GM21367 (cell line): Measurements from ENCODE around the gene CRYBA2.

Experiments used
- ATAC-seq: cut with Tn5 transposase; IDR thresholded peaks from one replicate; pipeline ENCODE4 v1.9.1; 2021; ENCODE audit not compliant: unreplicated experiment

Gene CRYBA2

DNA sequence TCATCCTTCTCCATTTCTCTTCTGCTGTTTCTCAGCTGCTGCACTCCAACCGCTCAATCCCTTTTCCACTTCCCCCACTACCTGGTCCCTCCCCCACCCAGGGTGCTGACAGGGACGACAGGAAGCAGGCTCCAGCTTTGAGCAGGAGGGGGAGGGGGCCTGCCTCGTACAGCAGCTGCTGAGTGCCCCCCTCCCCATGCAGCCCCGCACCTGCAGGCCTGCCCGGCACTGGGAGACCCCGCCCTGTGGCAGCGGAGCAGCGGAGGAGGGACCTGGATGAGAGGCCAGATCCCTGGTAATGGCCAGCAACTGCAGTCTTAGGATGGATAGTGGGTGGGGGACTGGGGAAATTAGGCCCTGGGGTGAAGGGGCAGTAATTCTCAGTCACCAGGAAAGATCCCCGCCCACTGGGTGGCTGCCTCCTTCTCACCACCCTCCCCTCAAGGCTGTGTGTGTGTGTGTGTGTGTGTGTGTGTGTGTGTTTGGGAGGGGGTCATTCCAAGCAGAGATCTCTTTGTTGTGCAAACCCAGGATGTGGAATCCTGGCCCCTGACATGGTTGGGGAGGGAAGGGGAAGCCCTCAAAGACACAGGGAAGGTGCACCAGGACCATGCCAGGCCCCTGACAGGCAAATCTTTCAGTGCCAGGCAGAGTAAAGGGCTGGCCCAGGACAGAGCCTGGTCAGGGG, 6.8 kb upstream of the CRYBA2 start:
- ATAC-seq = no peak

DNA sequence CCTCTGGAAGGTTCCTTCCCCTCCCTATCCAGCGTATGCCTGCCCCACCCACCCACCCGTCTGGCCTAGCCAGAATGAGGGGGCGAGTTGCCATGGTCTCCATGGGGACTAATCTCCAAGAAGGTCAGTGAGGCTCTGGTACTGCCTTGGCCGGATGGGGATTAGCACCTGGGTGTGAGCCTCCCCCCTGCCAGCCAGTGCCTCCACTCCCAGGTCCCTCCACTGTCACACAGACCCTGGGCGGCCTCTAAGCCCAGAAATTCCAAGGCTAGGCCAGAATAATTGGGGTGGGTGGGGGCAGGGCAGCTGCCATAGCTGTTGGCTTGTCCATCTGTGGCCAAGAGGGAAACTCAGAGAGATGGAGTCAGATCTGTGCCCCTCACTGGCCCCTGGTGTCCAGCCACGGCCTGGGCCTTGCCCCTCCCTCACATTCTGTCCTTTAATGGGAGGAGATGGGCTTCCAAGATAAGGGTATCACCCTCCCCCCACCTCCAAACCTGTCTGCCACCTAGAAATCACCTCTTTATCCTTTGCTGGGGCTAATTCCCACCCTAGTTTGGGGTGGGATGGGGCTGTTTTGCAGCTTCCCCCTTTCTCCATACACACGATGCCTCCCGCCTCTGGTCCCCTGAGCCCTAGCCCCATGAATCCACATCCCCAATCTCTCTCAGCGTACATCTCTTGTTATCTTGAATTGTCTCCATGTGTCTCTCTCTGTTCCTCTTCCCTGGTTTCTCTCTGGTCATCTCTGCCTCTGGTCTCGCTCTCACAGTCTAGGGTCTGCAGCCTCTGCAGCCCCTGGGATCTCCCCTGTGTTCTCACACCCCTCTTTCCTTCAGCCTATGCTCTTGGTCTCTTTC, 6.0 kb upstream of the CRYBA2 start:
- no peak for ATAC-seq

DNA sequence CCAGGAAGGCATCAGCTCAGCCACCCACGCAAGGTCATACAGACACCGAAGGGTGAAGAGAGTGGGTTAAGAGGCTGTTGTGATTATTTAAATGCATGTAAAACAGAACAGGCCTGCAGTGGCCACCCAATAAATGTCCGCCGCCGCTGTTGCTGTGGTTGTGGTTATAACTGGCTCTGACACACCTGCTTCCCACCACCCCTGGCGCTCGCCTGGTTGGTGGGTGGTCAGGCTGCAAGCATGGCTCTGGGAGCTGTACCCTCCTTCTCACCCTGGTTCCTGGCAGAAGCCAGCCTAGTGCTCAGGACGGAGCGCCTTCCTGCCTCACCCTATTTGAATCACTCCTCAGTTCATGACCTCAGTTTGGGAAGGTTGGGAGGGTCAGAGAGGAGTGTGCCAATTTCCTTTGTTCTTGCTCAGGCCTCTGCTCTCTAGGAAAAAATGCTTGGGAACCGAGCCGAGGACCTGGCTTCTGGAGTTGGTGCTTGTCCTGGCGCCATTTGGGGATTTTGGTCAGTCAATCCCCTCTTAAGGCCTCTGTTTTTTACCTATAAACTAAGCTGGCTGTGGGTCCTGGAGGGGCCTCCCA, 5.3 kb upstream of the CRYBA2 start:
- ATAC-seq = no peak

DNA sequence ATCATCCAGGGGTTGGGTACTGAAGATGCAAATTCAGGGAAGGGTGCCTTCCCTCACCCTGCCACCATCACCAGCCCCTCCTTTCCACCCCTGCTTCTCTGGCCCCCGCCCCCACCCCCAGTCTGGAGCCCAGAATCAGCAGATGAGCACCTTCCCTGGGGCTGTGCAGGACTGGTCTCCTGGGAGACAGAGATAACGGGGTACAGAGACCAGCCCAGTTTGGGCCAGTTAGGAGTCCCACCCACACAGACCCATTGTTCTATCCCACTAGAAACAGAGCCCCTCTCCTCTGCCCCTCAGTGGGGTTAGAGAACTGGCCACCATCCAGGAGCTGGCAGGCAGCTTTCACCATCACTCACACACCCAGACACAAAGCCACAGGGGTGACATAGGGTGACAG, 4.5 kb upstream of the CRYBA2 start:
- no peak for ATAC-seq

DNA sequence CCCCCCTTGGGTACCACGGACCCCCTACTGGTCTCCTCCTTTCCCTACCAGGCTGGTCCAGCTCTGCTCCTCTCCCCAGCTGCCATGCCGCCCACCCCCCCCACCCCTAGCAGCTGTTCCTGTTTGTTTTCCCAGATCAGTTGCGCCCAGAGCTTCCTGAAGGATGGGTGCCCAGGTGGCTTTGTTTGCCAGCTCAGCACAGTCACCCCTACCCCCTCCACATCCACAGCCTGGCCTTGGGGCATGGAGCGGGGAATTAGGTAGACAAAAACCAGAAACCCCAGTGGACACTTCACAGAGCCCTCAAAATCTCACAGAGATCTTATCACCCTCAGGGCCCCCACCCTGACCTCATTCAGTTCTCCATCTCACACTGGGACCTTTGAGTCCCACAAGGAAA, 3.7 kb upstream of the CRYBA2 start:
- ATAC-seq = no peak

DNA sequence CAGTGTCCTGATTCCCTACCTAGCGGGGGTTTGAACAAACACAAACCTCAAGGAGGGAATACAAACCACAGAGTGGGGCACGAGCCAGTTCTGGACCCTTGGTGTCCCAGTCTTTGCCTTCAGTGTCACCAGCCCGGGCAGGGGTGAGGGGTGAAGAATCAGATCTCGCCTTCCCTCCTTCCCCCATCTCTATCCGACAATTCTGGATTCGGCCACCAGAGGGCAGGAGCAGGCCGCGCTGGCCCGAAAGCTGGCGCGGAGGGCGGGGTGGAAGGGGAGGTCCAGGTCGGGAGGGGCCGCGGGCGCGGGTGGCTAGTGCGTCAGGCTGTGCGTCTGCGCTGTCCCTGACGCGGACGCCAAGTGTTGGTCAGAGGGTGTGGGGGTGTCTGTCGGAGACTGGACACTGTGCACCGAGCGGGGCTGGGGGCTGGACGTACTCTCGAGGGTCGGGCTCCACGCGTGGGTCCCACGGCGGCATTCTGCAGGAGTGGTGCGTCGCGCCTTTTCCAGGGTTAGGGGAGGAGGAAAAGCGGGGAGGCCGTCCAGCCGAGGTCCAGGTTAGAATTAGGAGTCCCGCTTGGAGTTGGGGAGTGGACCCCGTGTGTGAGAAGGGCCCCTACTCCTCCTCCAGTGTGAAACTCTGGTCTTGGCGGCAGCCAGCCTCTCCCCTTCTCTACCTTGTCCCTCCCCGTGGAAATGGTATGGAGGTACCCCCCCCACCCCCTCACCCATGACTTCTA, 2.9 kb upstream of the CRYBA2 start:
- no peak for ATAC-seq

DNA sequence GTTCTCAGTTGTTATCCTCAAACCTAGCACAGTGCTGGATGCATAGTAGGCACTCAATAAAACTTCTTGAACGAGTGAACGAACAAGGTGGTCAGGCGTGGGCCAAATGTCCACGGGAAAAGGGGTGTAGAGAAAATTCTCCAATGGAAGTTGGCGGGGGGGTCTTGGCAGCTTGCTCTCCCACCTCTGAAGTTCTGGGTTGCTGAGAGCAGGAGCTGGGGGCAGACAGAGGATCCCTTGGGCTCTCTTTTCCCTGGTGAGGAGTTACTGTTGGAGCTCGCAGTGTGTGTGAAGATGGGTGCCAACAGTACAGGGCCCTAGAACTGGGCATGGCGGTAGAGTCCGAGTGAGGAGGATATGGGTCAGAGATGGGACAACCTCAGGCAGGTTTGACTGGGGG, 2.3 kb upstream of the CRYBA2 start:
- ATAC-seq = no peak

DNA sequence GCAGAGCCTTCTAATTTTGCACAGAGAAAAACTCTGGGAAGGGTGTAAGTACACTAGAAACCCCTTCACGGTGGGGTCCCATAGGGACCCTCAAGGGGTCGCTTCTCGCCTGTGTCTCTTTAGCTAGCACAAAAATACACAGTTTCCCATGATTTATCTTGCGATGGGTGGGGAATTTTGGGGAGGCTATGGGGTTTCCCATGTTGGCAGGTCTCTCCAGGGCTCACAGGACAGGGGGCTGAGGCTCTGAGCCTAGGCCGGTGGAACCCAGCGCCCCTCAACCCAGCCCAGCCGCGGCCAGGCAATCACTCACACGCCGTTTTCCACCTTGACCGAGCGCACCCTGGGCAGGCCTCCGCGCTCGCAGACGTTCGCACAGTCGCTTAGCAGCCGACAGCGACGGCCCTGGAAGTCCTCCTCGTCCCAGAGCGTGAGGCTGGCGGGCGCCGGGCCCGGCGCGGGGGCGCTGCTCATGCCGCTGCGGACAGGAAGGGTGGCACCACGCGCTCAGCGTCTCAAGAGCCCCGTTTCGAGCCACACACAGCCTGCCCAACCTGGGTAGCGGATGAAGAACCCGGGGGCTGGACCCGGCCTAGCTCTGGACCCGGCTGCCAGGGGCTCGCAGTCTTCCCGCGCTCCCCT, 398 bp downstream of the CRYBA2 start:
- no peak for ATAC-seq

DNA sequence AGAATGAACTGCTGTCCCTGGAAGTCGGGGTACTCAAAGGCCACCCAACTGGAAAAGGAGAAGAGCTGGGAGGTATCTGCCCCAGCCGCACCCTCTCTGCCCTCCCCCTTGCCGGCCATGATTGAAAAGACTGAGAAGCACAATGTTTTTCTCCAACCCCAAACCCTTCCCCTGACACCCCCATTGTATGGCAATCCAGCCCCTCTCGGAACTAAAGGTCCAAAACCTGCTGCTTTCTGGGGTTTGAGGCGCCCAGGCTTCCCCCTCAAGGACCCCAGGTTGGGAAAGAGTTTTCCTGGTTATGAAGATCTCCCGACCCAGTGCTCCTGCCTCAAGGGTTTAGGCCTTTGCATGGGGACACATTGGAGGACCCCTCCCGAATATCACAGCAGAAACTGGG, 1.0 kb downstream of the CRYBA2 start:
- no peak for ATAC-seq

DNA sequence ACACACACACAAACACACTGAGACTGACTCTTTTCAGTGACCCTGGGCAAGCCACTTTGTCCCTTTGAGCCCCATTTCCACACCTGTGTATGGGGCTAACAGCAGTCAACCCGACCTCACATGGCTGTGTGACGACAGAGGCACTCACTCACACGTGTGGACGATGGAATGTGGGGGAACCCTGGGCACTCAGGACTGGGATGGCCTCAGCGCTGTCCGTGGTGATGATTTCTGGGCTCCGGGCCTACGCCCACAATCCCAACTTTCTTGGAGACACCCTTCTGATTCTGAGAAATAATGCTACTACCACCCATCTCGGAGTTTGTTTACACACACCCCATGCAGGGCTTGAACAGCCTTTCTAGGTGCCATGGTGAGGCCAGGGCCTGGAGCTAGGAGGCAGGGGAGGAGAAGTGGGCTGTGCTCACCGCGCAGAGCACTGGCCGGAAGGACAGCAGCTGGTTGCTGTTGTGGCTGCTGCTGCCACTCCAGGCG, 1.5 kb downstream of the CRYBA2 start:
- no peak for ATAC-seq

DNA sequence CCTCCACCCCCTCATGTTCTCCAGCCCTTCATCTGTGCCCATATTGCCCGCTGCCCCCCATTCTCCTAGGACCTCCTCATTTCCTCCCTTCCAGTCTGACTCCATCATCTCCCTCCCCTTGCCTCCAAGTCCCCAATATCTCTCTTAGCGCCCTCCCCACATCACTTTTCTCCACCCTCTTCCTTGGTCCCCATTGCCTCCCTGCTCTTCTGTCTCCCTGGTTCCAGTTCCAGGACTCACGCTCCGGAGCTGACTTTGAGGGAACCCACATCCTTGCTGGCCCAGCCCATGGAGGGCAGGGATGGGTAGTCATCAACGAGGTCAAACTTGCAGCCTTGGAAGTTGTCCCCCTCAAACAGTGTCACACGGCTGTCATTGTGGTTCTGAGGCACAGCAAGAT, 2.6 kb downstream of the CRYBA2 start:
- ATAC-seq = no peak

DNA sequence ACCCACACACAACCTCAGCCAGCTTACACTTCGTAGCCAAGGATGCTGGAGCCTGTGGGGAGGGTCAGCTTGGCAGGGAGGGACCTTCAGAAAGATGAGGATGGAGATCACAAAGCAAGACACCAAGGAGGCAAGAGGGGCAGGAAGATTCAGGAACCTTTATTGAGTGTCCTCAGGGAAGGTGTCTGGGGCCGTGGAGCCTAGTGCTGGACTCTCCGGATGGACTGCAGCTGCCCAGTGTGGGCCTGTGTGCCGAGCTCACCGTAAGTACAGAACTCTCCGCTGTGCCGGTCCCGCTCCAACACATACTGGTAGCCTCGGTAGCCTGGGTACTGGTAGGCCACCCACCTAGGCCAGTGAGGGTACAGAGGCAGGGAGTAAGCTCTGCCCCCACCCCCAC, 3.2 kb downstream of the CRYBA2 start:
- no peak for ATAC-seq

DNA sequence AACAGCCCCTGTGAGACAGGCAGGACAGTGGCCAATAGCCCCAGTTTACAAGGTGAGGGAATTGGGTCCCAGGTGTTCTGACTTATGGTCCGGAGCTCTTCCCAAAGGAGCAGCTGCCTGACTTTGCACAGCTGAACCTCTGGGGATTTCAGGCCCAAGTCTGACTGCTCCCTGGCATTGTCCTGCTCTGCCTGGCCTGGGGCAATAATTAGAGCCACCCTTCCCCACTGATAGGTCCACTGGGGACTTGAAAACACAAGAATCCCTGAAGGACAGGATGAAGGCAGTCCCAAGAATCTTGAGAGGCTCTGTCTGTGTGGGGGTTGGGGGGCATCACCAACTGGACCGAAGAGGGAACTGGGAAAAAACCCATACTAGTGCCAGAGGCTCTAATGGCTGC, 4.6 kb downstream of the CRYBA2 start:
- ATAC-seq = no peak

DNA sequence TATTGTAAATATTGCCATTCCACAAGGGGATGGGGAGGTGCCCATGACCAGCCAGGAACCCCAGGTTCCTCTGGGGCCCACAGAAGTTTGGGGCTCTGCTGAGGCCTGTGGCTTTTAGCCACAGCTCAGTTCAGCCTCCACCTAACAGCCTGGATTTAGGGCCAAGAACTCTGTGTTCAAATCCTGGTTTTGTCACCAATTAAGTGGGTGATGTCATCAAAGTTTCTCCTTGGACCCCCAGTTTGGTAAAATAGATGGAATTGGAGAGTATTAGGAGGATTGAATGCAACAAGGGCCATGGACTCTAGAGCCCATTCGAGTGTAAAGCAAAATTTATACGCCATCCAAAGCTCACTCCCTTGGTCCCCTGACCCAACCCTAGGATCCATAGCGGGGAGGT, 5.1 kb downstream of the CRYBA2 start:
- ATAC-seq = no peak

DNA sequence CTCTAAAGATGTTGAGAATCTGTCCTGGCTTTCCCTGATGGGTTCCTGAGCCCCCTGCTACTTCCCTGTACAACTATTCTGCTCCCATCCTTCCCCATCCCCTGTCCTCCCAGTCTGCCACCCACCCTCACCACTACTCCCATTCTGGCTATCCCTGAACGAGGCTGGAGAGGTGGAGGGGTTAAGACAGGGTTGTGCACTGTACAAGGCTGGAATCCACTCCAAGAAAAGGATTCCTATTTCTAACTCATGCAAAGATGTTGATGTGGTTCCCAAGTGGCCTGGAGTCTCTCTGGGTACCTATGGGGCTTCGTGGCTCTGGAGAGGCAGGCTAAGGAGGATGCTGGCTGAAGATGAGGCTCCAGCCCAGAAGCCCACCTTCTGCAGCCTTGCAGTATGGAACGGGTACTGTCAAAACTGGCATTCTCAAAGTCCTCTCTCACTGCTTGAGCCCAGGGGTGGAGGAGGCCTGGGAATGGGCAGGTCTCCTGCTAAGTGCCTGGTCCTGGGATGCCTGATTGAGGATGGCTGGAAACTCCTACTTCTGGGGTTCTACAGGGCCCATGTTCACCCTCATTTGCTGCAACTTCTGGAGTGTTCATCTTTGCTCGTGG, 7.0 kb downstream of the CRYBA2 start:
- no peak for ATAC-seq

DNA sequence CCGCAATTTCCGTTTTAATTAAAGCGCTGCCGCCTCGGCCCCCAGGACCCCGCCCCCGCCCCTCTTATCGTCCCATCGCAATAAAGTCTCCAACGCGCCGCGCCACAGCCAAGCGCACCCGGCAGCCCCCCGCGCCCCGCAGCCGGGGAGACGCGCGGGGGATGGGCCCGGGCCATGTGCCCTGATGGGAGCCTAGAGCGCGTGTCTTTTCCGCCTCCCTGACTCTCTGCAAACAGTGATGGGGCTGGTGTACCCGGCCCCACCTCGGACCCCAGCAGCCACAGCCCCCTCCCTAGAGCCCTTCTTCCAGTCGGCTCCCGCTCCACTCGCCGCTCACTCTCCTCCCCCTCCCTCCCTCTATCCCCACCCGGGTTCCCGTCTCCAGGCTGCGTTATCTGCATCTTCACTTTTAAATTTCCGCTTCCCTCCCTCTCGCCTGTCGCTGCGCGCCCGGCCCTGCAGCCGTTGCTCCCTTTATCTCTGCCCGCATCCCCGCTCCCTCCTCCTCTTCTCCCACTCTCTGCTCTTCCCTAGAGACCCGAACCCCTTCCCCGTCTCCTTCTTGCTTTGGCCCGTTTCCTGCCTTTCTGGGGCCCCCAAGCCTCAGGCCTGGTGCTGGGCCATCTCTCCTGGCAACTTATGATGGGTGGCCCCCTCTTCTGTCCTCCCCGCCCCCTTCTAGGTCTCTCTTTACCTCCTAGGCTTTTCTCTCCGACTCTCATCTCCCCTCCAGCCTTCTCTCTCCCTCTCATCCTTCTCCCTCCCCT, 7.7 kb downstream of the CRYBA2 start:
- ATAC-seq = no peak

DNA sequence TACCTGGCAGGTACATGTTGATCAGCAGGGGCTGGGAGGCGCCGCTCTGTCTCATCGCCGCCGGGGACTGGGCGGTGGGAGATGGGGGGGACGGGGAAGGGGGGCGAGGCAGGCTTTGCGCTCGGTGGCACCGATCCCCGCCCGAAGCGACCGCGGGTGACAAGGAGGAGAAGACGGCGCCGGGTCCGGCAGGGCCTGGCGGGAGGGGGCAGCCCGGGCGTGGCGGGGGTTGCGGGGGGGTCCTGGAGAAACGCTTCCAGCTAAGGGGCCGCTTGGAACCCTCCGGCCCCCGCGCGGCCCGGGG, 8.2 kb downstream of the CRYBA2 start, which contains the start of gene FEV:
TSS of gene FEV (minus strand) at position 164 of the 304 bp plus-strand sequence. CDS start at position 55, 109 bp downstream.
- no peak for ATAC-seq

DNA sequence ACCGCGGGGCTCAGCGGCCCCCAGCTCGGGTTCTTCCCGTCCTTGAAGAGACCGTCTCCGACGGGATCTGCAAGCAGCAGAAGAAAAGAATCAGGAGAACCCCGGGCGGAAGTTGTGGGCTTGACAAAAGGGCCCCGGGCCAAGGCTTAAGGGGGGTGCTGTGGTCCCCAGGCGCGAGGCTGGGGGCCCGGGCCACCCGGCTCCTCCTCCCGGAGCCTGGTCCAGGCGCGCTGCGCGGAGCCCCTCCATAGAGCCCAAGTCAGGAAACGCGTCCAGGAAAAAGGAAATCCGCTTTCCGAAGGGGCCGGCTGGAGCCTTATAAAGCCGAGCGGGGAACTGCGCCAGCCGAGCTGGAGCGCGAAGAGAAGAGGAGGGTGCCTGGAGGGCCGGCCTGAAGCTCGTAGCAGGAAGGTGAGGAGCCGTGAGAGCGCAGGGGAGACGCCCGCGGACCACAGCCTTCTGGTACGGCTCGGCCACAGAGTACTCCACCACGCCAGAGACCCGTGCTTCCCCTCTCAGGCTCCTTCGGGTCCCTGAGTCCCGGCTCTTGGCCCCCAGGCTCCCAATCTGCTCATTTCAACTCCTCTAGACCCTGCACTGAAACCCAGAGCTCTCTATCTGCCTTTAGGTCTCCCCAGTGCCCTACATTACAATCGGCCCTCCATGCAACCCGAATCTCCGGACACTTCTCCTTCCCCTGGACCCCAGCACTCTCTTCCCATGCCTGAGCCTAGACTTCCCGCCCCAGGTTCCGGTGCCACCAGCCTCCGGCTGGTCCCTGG, 8.8 kb downstream of the CRYBA2 start:
- no peak for ATAC-seq

DNA sequence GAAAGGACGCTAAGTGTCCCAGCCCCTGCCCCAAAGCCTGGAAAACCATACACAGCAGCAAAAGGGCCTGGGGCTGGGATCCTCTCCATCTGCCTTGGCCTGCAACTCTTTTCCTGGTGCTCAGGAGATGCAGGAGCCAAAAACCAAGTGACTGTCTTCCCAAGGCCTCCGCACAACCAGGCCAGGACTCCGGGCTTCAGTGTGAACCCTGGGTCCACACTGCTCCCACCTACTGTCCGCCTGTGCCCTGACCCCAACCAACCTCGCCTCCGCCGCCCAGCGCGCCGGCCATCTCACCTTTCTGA, 9.3 kb downstream of the CRYBA2 start:
- no peak for ATAC-seq
